GM18505 (cell line): ENCODE data around the gene PFKP.

Experiments used
- ATAC-seq: cut with Tn5 transposase; IDR thresholded peaks from one replicate; pipeline ENCODE4 v1.9.1; 2021; ENCODE audit not compliant: unreplicated experiment
- POLR2A ChIP-seq: IDR thresholded peaks from 4 replicates; pipeline ENCODE4 v1.6.1; 2011; ENCODE audit warnings: borderline replicate concordance; ENCODE audit not compliant: insufficient read depth, insufficient read length; ENCODE audit errors: extremely low read depth

Gene PFKP

DNA sequence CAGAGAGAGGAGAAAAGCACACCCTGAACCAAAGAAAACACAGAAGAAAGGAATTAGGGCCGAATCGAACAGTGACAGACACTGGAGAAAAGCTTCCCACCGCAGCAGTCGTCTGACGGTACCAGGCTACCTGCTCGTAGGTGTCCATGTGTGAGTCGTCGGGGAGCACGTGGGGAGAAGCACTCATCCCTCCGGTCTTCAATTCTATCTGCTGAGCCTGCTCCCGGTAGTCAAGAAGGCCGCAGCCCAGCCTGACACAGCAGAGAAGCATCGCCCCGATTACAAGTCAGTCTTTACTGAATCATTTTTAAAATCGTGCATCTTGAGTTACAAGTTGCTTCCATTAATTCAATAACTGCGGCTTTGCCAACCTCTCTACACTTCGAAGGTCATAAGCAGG is 80.7 kb downstream of the PFKP start:
- TF ChIP-seq POLR2A = no peak
- no peak for ATAC-seq

GRCh38 chr10:3148994-3149393 is 81.6 kb downstream of the PFKP start:
- TF ChIP-seq POLR2A = no peak
- ATAC-seq = no peak

GRCh38 chr10:3149918-3150317 is 82.6 kb downstream of the PFKP start:
- ATAC-seq = no peak
- TF ChIP-seq POLR2A = no peak

- ATAC-seq = no peak
- no peak for TF ChIP-seq POLR2A
These were observed 83.0 kb downstream of the PFKP start for GRCh38 chr10:3150366-3150765.

DNA sequence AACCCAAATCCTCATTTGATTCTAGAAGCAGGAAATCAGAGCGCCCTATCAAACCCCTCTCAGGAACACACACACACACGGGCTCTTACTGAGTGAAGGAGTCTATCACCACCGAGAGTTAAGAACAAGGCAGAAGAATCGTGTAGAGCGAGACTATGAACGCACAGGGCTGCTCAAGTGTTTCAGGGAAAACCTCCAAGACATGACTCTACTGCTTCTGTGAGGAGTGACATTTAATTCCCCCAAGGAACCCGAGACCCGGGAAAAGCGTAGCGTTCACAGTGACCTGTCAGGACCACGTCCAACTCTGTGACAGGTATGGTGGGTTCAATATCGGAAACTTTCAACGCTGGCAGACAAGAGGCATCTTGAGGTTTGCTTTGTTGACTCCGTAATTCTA is 83.6 kb downstream of the PFKP start:
- no peak for TF ChIP-seq POLR2A
- no peak for ATAC-seq

GRCh38 chr10:3151889-3152565 is 84.7 kb downstream of the PFKP start:
- no peak for TF ChIP-seq POLR2A
- no peak for ATAC-seq

GRCh38 chr10:3152566-3152935 is 85.2 kb downstream of the PFKP start:
- ATAC-seq = no peak
- no peak for TF ChIP-seq POLR2A

GRCh38 chr10:3154666-3155065 is 87.3 kb downstream of the PFKP start:
- TF ChIP-seq POLR2A = no peak
- ATAC-seq = no peak

GRCh38 chr10:3159152-3159551 is 91.8 kb downstream of the PFKP start:
- ATAC-seq = no peak
- TF ChIP-seq POLR2A = no peak

DNA sequence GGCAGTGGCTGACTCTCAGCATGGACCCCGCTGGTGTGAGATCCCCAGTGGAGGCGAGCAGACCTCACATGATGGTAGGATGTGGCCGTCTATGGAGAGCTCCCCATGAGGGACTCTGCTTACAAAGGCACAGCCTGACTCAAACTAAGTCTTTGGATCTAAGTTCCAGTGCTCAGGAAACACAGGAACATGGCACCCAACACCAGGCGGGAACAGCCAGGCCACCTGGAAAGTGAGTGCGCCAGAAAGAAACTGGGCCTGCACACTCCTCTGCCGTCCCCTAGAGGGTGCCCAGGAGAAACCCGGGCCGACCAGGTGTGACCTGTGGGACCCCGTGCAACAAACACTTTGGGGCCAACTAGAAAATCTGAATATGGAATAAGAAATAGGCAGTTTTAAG is 95.2 kb downstream of the PFKP start:
- no peak for ATAC-seq
- TF ChIP-seq POLR2A = no peak

- no peak for ATAC-seq
- no peak for TF ChIP-seq POLR2A
These were observed 96.5 kb downstream of the PFKP start for GRCh38 chr10:3163879-3164278.

GRCh38 chr10:3165196-3165595 is 97.8 kb downstream of the PFKP start:
- TF ChIP-seq POLR2A = no peak

GRCh38 chr10:3166496-3167290 is 99.3 kb downstream of the PFKP start:
- ATAC-seq = no peak
- no peak for TF ChIP-seq POLR2A

More at GRCh38 chr10:3165196-3165595, 97.8 kb downstream of the PFKP start:
- no peak for ATAC-seq
